ENCODE measurements around the gene ZNF546.
"Not testable (repeated sequence)": the region's sequence is repeated elsewhere in the genome, so short reads cannot be mapped to it uniquely, and the experiment has no call there.

ZNF546 gene

GRCh38 chr19:39986643-39987042, 10.2 kb upstream of the ZNF546 start:
- DNase-seq (ENCODE audit: low read depth in 2 of 2), result no peak

GRCh38 chr19:39987167-39987566, 9.7 kb upstream of the ZNF546 start:
- no peak for DNase-seq (ENCODE audit: low read depth in 2 of 2)

GRCh38 chr19:39987596-39987995, 9.3 kb upstream of the ZNF546 start:
- no peak for DNase-seq (ENCODE audit: low read depth in 2 of 2)

- no peak for DNase-seq (ENCODE audit: low read depth in 2 of 2)
Measured at GRCh38 chr19:39993605-39994004, 3.3 kb upstream of the ZNF546 start.

- no peak for DNase-seq (ENCODE audit: low read depth in 2 of 2)
Measured at GRCh38 chr19:39994361-39994760, 2.5 kb upstream of the ZNF546 start.

GRCh38 chr19:39995794-39996193, 1.1 kb upstream of the ZNF546 start:
- DNase-seq (ENCODE audit: low read depth in 2 of 2), result no peak

- DNase-seq (ENCODE audit: low read depth in 2 of 2), result peak; percentile 12 to 13
Measured at GRCh38 chr19:39996218-39996810, 546 bp upstream of the ZNF546 start.

GRCh38 chr19:39997638-39998216, 867 bp downstream of the ZNF546 start:
- DNase-seq (ENCODE audit: low read depth in 2 of 2), result peak in 1 of 2 donors; percentile 11

GRCh38 chr19:39998501-39998900, 1.6 kb downstream of the ZNF546 start:
- DNase-seq (ENCODE audit: low read depth in 2 of 2), result no peak

GRCh38 chr19:40005691-40006272, 8.9 kb downstream of the ZNF546 start:
- DNase-seq (ENCODE audit: low read depth in 2 of 2), result no peak

GRCh38 chr19:40006273-40006691, 9.4 kb downstream of the ZNF546 start:
- no peak for DNase-seq (ENCODE audit: low read depth in 2 of 2)

GRCh38 chr19:40009674-40010073, 12.8 kb downstream of the ZNF546 start:
- no peak for DNase-seq (ENCODE audit: low read depth in 2 of 2)

- DNase-seq (ENCODE audit: low read depth in 2 of 2), result no peak
Measured at GRCh38 chr19:40013991-40014390, 17.1 kb downstream of the ZNF546 start.

GRCh38 chr19:40023969-40024368, 27.1 kb downstream of the ZNF546 start:
- no peak for DNase-seq (ENCODE audit: low read depth in 2 of 2)

GRCh38 chr19:40025938-40026596, 29.2 kb downstream of the ZNF546 start:
- DNase-seq (ENCODE audit: low read depth in 2 of 2), result no peak

GRCh38 chr19:40026597-40026970, 29.7 kb downstream of the ZNF546 start:
- no peak for DNase-seq (ENCODE audit: low read depth in 2 of 2)

GRCh38 chr19:40033989-40034560, 37.2 kb downstream of the ZNF546 start:
- DNase-seq (ENCODE audit: low read depth in 2 of 2), result no peak

GRCh38 chr19:40035996-40036395, 39.1 kb downstream of the ZNF546 start:
- DNase-seq (ENCODE audit: low read depth in 2 of 2), result no peak

- DNase-seq (ENCODE audit: low read depth in 2 of 2), result not testable (repeated sequence)
Measured at GRCh38 chr19:40038047-40038446, 41.2 kb downstream of the ZNF546 start.

GRCh38 chr19:40041718-40042117, 44.9 kb downstream of the ZNF546 start:
- DNase-seq (ENCODE audit: low read depth in 2 of 2), result not testable (repeated sequence)

GRCh38 chr19:40053491-40053890, 56.6 kb downstream of the ZNF546 start:
- no peak for DNase-seq (ENCODE audit: low read depth in 2 of 2)

- no peak for DNase-seq (ENCODE audit: low read depth in 2 of 2)
Measured at GRCh38 chr19:40054632-40055031, 57.8 kb downstream of the ZNF546 start.

GRCh38 chr19:40055049-40055448, 58.2 kb downstream of the ZNF546 start:
- no peak for DNase-seq (ENCODE audit: low read depth in 2 of 2)

All from stimulated activated CD8-positive, alpha-beta memory T cell treated with anti-CD3 and anti-CD28 coated beads, Interleukin-2, amount 100 ng/mL, for 48 hours (primary cell).